Osteocyte (in vitro differentiated cells): ENCODE measurements around the gene GAGE10. TPM values are rescaled to one million over a fixed set of nuclear protein-coding genes. Genes with fewer than 3 reads are reported as not detected.
A peak's percentile ranks its signal among the peaks of the same experiment; 100 is the strongest.
"Not testable (repeated sequence)": the region's sequence is repeated elsewhere in the genome, so short reads cannot be mapped to it uniquely, and the experiment has no call there.

Experiments used
- DNase-seq: peaks from one replicate; pipeline ENCODE4 v3.0.0; 2021; ENCODE audit warnings: mixed read lengths; ENCODE audit not compliant: unreplicated experiment; ENCODE audit errors: extremely low spot score
- H3K27ac Mint-ChIP-seq: one replicate; pipeline ENCODE4 v1.8.0; 2021; ENCODE audit warnings: mild to moderate bottlenecking, mixed read lengths; ENCODE audit not compliant: unreplicated experiment
- H3K27me3 Mint-ChIP-seq: one replicate; pipeline ENCODE4 v1.8.0; 2021; ENCODE audit warnings: mixed read lengths; ENCODE audit not compliant: unreplicated experiment
- H3K36me3 Mint-ChIP-seq: one replicate; pipeline ENCODE4 v1.8.0; 2021; ENCODE audit warnings: mixed read lengths; ENCODE audit not compliant: unreplicated experiment
- H3K4me1 Mint-ChIP-seq: one replicate; pipeline ENCODE4 v1.8.0; 2021; ENCODE audit warnings: mixed read lengths; ENCODE audit not compliant: unreplicated experiment
- H3K4me3 Mint-ChIP-seq: one replicate; pipeline ENCODE4 v1.8.0; 2021; ENCODE audit warnings: mild to moderate bottlenecking, moderate library complexity, mixed read lengths; ENCODE audit not compliant: unreplicated experiment
- H3K9me3 Mint-ChIP-seq: one replicate; pipeline ENCODE4 v1.8.0; 2021; ENCODE audit warnings: mixed read lengths; ENCODE audit not compliant: unreplicated experiment
- total RNA-seq: library from RNA; stranded (reverse); gene quantifications from 2 replicates; pipeline ENCODE4 v1.2.1, GENCODE V29; 2021
- TF ChIP-seq, protein P1 (sequence below): fragments of 200-600 bp; sonication (generic); IDR thresholded peaks from 2 replicates; pipeline ENCODE4 v1.5.0; 2021; ENCODE audit warnings: antibody characterized with exemption, mild to moderate bottlenecking, moderate library complexity

GAGE10 gene
- total RNA-seq, 1 donor from 2014 or later, result not detected

DNA sequence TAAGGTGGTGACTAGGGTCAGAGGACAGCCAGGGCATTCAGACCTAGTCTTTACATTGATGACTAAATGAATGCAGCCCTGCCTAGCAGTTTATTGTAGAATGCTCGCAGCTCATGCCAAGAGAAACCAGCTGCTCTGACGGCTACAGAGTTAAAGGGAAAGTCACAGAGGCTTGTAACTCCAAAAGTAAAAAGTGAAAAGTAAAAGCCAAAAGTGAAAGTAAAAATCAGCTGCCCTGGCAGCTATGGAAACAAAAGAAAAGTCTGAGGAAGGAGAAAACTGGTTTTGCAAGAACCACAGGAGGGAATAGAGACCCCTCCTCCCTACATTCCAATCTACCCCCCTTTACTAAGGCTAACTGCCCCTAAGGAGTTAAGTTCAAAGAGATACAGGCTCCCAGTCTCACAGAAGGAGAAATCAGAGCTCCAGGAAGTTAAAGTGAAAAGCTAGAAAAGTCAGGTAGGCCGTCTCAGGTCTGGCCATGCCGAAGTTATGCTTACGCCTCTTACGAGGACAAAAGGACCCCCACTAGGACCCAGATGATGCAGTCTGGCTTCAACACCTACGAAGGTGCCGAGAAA, 6.0 kb downstream of the GAGE10 start:
- peak overlapping the region; percentile 70 for H3K4me3 Mint-ChIP-seq
- H3K27me3 Mint-ChIP-seq, result no peaks in the 10 kb centered on the region
- H3K4me1 Mint-ChIP-seq, result peaks cover 19% of the 10 kb centered on the region
- peak overlapping the region; percentile 94 for H3K27ac Mint-ChIP-seq
- DNase-seq, result peak; percentile 44
- TF ChIP-seq, protein P1, sequence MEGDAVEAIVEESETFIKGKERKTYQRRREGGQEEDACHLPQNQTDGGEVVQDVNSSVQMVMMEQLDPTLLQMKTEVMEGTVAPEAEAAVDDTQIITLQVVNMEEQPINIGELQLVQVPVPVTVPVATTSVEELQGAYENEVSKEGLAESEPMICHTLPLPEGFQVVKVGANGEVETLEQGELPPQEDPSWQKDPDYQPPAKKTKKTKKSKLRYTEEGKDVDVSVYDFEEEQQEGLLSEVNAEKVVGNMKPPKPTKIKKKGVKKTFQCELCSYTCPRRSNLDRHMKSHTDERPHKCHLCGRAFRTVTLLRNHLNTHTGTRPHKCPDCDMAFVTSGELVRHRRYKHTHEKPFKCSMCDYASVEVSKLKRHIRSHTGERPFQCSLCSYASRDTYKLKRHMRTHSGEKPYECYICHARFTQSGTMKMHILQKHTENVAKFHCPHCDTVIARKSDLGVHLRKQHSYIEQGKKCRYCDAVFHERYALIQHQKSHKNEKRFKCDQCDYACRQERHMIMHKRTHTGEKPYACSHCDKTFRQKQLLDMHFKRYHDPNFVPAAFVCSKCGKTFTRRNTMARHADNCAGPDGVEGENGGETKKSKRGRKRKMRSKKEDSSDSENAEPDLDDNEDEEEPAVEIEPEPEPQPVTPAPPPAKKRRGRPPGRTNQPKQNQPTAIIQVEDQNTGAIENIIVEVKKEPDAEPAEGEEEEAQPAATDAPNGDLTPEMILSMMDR, result no peak
- no peaks in the 10 kb centered on the region for H3K36me3 Mint-ChIP-seq
- H3K9me3 Mint-ChIP-seq, result no peaks in the 10 kb centered on the region

GRCh38 chrX:49310371-49310770, 6.9 kb downstream of the GAGE10 start:
- Mint-ChIP-seq H3K27ac (peak overlapping the region; percentile 21), H3K9me3 (no peaks in the 10 kb centered on the region), H3K27me3 (no peaks in the 10 kb centered on the region), H3K4me3 (no peak overlapping the region), H3K4me1 (peaks cover 19% of the 10 kb centered on the region), H3K36me3 (no peaks in the 10 kb centered on the region)
- DNase-seq, result peak; percentile 72
- TF ChIP-seq, protein P1, result no peak

DNA sequence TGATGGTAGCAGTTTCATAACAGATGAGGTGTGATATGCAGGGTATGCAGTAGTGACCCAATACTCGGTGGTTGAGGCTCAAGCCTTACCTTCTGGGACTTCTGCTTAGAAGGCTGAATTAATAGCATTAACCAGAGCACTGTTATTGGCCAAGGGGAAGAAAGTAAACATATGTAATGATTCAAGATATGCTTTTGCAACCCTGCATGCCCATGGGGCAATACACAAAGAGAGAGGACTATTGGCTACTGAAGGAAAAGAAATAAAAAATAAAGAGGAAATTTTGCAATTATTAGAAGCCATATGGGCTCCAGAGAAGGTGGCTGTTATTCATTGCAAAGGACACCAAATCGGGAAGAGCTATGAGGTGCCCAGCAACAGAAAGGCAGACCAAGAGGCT, 8.7 kb downstream of the GAGE10 start:
- Mint-ChIP-seq H3K4me3 (no peak overlapping the region), H3K9me3 (no peaks in the 10 kb centered on the region)
- TF ChIP-seq, protein P1, result no peak

GRCh38 chrX:49316085-49316484, 12.6 kb downstream of the GAGE10 start:
- TF ChIP-seq, protein P1, result no peak
- no peaks in the 10 kb centered on the region for H3K36me3 Mint-ChIP-seq
- no peak overlapping the region for H3K27ac Mint-ChIP-seq
- H3K27me3 Mint-ChIP-seq, result no peaks in the 10 kb centered on the region
- no peak for DNase-seq
- no peaks in the 10 kb centered on the region for H3K4me1 Mint-ChIP-seq
- H3K4me3 Mint-ChIP-seq, result no peak overlapping the region
- no peaks in the 10 kb centered on the region for H3K9me3 Mint-ChIP-seq

More for the DNA sequence above, 8.7 kb downstream of the GAGE10 start:
- Mint-ChIP-seq H3K4me1 (peaks cover 19% of the 10 kb centered on the region), H3K27me3 (no peaks in the 10 kb centered on the region), H3K27ac (no peak overlapping the region), H3K36me3 (no peaks in the 10 kb centered on the region)
- no peak for DNase-seq

- H3K9me3 Mint-ChIP-seq, H3K36me3 Mint-ChIP-seq, H3K27me3 Mint-ChIP-seq, H3K27ac Mint-ChIP-seq, H3K4me3 Mint-ChIP-seq, H3K4me1 Mint-ChIP-seq, DNase-seq: not testable (repeated sequence)
These were observed 18.3 kb downstream of the GAGE10 start, which contains the start of gene GAGE12J for GRCh38 chrX:49321737-49322136. Gene GAGE12J, plus strand, starts transcription at chrX:49322037. Its CDS starts 1,157 bp downstream, at chrX:49323194.

- peak; percentile 67 for DNase-seq
- not testable (repeated sequence) for H3K4me1 Mint-ChIP-seq, H3K27me3 Mint-ChIP-seq, H3K4me3 Mint-ChIP-seq, H3K27ac Mint-ChIP-seq, H3K9me3 Mint-ChIP-seq, H3K36me3 Mint-ChIP-seq
These were observed 18.8 kb downstream of the GAGE10 start for GRCh38 chrX:49322266-49322665.

DNA sequence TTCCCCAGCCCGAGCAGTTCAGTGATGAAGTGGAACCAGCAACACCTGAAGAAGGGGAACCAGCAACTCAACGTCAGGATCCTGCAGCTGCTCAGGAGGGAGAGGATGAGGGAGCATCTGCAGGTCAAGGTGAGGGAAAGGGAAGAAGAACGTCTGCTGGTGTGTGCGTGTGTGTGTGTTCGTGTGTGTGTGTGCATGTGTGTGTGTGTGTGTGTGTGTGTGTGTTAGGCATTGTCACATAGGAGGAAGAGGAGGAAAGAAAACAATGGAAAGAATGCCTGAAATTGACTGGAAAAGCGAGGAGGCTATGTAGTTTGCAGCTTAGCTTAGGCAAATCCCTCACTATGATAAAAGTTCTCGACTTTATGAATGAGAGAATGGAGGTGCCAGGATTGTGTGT, 20.3 kb downstream of the GAGE10 start:
- not testable (repeated sequence) for DNase-seq, H3K27me3 Mint-ChIP-seq, H3K9me3 Mint-ChIP-seq, H3K4me1 Mint-ChIP-seq, H3K4me3 Mint-ChIP-seq, H3K36me3 Mint-ChIP-seq, H3K27ac Mint-ChIP-seq

GRCh38 chrX:49330421-49330820, 27.0 kb downstream of the GAGE10 start:
- not testable (repeated sequence) for H3K27ac Mint-ChIP-seq, H3K9me3 Mint-ChIP-seq, H3K4me3 Mint-ChIP-seq, H3K36me3 Mint-ChIP-seq, H3K4me1 Mint-ChIP-seq, H3K27me3 Mint-ChIP-seq
- DNase-seq, result peak; percentile 73

DNA sequence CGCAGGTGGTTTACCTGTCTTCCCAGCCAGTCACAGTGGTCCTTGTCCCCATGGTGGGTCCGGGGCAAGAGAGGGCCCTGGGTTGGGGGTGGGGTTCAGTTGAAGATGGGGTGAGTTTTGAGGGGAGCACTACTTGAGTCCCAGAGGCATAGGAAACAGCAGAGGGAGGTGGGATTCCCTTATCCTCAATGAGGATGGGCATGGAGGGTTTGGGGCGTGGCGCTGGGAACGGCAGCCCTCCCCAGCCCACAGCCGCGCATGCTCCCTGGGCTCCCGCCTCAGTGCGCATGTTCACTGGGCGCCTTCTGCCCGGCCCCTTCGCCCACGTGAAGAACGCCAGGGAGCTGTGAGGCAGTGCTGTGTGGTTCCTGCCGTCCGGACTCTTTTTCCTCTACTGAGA, 27.8 kb downstream of the GAGE10 start, which contains the start of gene GAGE13:
Gene GAGE13 (plus strand): TSS at position 301 of the 400 bp plus-strand sequence. CDS start 1,156 bp downstream, outside the sequence.
- DNase-seq, H3K4me3 Mint-ChIP-seq, H3K27ac Mint-ChIP-seq, H3K9me3 Mint-ChIP-seq, H3K27me3 Mint-ChIP-seq, H3K4me1 Mint-ChIP-seq, H3K36me3 Mint-ChIP-seq: not testable (repeated sequence)
